Brain microvascular endothelial cell (primary cell): ENCODE measurements around the gene SEZ6.

ENCODE experiments used
- DNase-seq: peaks from one replicate; pipeline ENCODE4 v3.0.0-alpha.2; 2020
- H3K27ac ChIP-seq: fragments of 250-450 bp; sonication (Bioruptor Pico); 2 replicates; pipeline ENCODE4 v1.5.1; 2020; ENCODE audit warnings: mild to moderate bottlenecking, moderate library complexity
- H3K27me3 ChIP-seq: fragments of 250-450 bp; sonication (Bioruptor Pico); replicated peaks from 2 replicates; pipeline ENCODE4 v1.5.1; 2020; ENCODE audit warnings: mild to moderate bottlenecking
- H3K36me3 ChIP-seq: fragments of 250-450 bp; sonication (Bioruptor Pico); replicated peaks from 2 replicates; pipeline ENCODE4 v1.5.1; 2020; ENCODE audit warnings: mild to moderate bottlenecking
- H3K4me3 ChIP-seq: 2 replicates; pipeline ENCODE4 v1.5.1; 2011; ENCODE audit warnings: low read depth, mild to moderate bottlenecking, control low read depth, low read length, moderate library complexity
- CTCF ChIP-seq: IDR thresholded peaks from 2 replicates; pipeline ENCODE4 v1.5.1; 2011; ENCODE audit warnings: low read depth, mild to moderate bottlenecking, moderate library complexity, low read length, control low read depth, inconsistent platforms; ENCODE audit errors: missing control alignments
- in situ Hi-C: cut with HindIII; loops from 2 replicates; pipeline ENCODE4 v1.10.0; 2017; ENCODE audit warnings: low sequenced_read_pairs, low pct_ligation_motif_present

SEZ6 gene

GRCh38 chr17:28968231-28968913 is 37.5 kb downstream of the SEZ6 start:
- no peak overlapping the region for H3K27ac ChIP-seq
- no peak overlapping the region for H3K4me3 ChIP-seq
- DNase-seq, result no peak
- in situ Hi-C loops, result no loop called here
- H3K27me3 ChIP-seq, result peaks cover 2% of the 10 kb centered on the region
- H3K36me3 ChIP-seq, result no peaks in the 10 kb centered on the region
- no peak for TF ChIP-seq CTCF

GRCh38 chr17:28967221-28968135 is 38.4 kb downstream of the SEZ6 start:
- Histone ChIP-seq H3K27me3 (peaks cover 2% of the 10 kb centered on the region), H3K36me3 (no peaks in the 10 kb centered on the region), H3K4me3 (no peak overlapping the region), H3K27ac (no peak overlapping the region)
- in situ Hi-C loops, result no loop called here
- TF ChIP-seq CTCF, result no peak
- no peak for DNase-seq

DNA sequence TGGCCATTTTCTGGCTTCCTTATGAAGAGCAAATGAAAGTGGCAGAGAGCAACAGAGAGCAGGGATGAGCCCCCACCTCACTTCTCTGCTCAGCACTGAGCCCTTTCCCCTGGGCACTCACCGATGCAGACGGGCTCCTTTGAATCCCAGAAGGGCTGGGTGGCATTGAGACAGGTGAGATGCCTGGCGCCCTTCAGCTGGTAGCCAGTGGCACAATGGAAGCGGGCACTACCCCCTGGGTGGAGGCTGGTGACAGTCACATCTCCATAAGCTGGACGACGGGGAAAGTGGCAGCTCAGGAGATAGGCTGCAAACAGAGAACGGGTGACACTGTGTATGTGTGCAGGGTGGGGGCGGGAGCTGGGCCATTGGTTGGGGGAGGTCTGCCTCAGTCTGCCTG is 42.0 kb downstream of the SEZ6 start:
- in situ Hi-C loops, result no loop called here
- no peak for TF ChIP-seq CTCF
- H3K27ac ChIP-seq, result no peak overlapping the region
- no peaks in the 10 kb centered on the region for H3K36me3 ChIP-seq
- H3K27me3 ChIP-seq, result peaks cover 2% of the 10 kb centered on the region
- H3K4me3 ChIP-seq, result no peak overlapping the region
- DNase-seq, result no peak

GRCh38 chr17:28963055-28963611 is 42.7 kb downstream of the SEZ6 start:
- Histone ChIP-seq H3K36me3 (no peaks in the 10 kb centered on the region), H3K27me3 (peaks cover 2% of the 10 kb centered on the region), H3K4me3 (no peak overlapping the region), H3K27ac (no peak overlapping the region)
- no peak for DNase-seq
- in situ Hi-C loops, result no loop called here
- TF ChIP-seq CTCF, result no peak

DNA sequence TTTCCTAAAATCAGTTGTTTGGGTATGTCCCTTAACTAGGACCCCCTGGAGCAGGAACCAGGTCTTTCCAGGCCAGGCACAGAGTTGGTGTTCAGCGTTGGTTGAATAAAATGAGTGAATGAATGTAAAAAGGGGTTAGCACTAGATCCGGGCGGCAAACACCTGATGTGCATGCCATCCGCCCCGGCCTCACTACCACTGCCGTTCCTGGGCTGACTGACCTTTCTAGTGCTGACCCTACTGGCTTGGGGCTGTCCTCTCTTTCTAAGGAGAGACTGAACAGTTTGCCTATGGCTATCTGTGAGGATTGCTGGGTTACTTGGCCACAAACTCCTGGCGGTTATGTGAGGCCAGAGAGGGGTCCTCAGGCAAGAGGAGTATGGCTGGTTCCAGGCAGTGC is 44.4 kb downstream of the SEZ6 start:
- in situ Hi-C loops, result no loop called here
- no peak overlapping the region for H3K4me3 ChIP-seq

More for the DNA sequence above, 44.4 kb downstream of the SEZ6 start:
- DNase-seq, result no peak
- Histone ChIP-seq H3K36me3 (no peaks in the 10 kb centered on the region), H3K27ac (no peak overlapping the region), H3K27me3 (peaks cover 2% of the 10 kb centered on the region)
- no peak for TF ChIP-seq CTCF
